Thyroid gland (tissue), 4 donors: ENCODE data around the gene FPR2.
"Not testable (repeated sequence)": the region's sequence is repeated elsewhere in the genome, so short reads cannot be mapped to it uniquely, and the experiment has no call there.

ENCODE experiments used
- CTCF ChIP-seq, 6 experiments: fragments of 200-600 bp in 3 of 6; fragments of 450-650 bp in 3 of 6; sonication (generic) in 3 of 6; IDR thresholded peaks; one replicate each; pipeline ENCODE4 v1.5.1; 2016 to 2019; ENCODE audit warnings: antibody characterized with exemption in 6 of 6, mild to moderate bottlenecking in 2 of 6, inconsistent platforms in 1 of 6, moderate library complexity in 1 of 6
- POLR2A ChIP-seq, 2 donors: fragments of 450-650 bp; IDR thresholded peaks; one replicate each; pipeline ENCODE4 v1.6.1; 2017; ENCODE audit warnings: antibody characterized with exemption in 2 of 2, mild to moderate bottlenecking in 2 of 2, moderate library complexity in 1 of 2

- TF ChIP-seq POLR2A, CTCF (IDR thresholded peaks at IDR 0.05): not testable (repeated sequence)
These were observed 15.6 kb downstream of the FPR2 start for GRCh38 chr19:51776561-51776960.
